ENCODE data around the gene ENAH.
"Not testable (repeated sequence)": the region's sequence is repeated elsewhere in the genome, so short reads cannot be mapped to it uniquely, and the experiment has no call there.

ENAH gene

GRCh38 chr1:225525377-225525776, 127.5 kb downstream of the ENAH start:
- DNase-seq (ENCODE audit: low read depth), result no peak

- DNase-seq (ENCODE audit: low read depth), result no peak
These were observed 128.4 kb downstream of the ENAH start for GRCh38 chr1:225524570-225524969.

GRCh38 chr1:225523263-225523950, 129.5 kb downstream of the ENAH start:
- DNase-seq (ENCODE audit: low read depth), result no peak

GRCh38 chr1:225522588-225523262, 130.2 kb downstream of the ENAH start:
- DNase-seq (ENCODE audit: low read depth), result no peak

GRCh38 chr1:225520587-225521227, 132.2 kb downstream of the ENAH start:
- no peak for DNase-seq (ENCODE audit: low read depth)

GRCh38 chr1:225519166-225519863, 133.6 kb downstream of the ENAH start:
- no peak for DNase-seq (ENCODE audit: low read depth)

- no peak for DNase-seq (ENCODE audit: low read depth)
These were observed 135.2 kb downstream of the ENAH start for GRCh38 chr1:225517697-225518096.

- DNase-seq (ENCODE audit: low read depth), result no peak
These were observed 135.7 kb downstream of the ENAH start for GRCh38 chr1:225517221-225517620.

GRCh38 chr1:225514671-225515081, 138.2 kb downstream of the ENAH start:
- no peak for DNase-seq (ENCODE audit: low read depth)

- DNase-seq (ENCODE audit: low read depth), result not testable (repeated sequence)
These were observed 139.3 kb downstream of the ENAH start for GRCh38 chr1:225513576-225513975.

- no peak for DNase-seq (ENCODE audit: low read depth)
These were observed 141.0 kb downstream of the ENAH start for GRCh38 chr1:225511828-225512381.

GRCh38 chr1:225510740-225511139, 142.2 kb downstream of the ENAH start:
- DNase-seq (ENCODE audit: low read depth), result not testable (repeated sequence)

- no peak for DNase-seq (ENCODE audit: low read depth)
These were observed 143.2 kb downstream of the ENAH start for GRCh38 chr1:225509770-225510169.

GRCh38 chr1:225509376-225509707, 143.6 kb downstream of the ENAH start:
- DNase-seq (ENCODE audit: low read depth), result no peak

GRCh38 chr1:225508538-225509375, 144.2 kb downstream of the ENAH start:
- no peak for DNase-seq (ENCODE audit: low read depth)

GRCh38 chr1:225506727-225507126, 146.2 kb downstream of the ENAH start:
- DNase-seq (ENCODE audit: low read depth), result no peak

- DNase-seq (ENCODE audit: low read depth), result no peak
These were observed 148.1 kb downstream of the ENAH start for GRCh38 chr1:225504776-225505175.

- DNase-seq (ENCODE audit: low read depth), result no peak
These were observed 152.2 kb downstream of the ENAH start for GRCh38 chr1:225500624-225501192.

GRCh38 chr1:225498549-225499136, 154.3 kb downstream of the ENAH start:
- no peak for DNase-seq (ENCODE audit: low read depth)

GRCh38 chr1:225494789-225495359, 158.0 kb downstream of the ENAH start:
- DNase-seq (ENCODE audit: low read depth), result no peak

All from T follicular helper cell (primary cell).